Bladder microvascular endothelial cell (primary cell): ENCODE data around the gene DHRS9. TPM values are rescaled to one million over a fixed set of nuclear protein-coding genes. Genes with fewer than 3 reads are reported as not detected.

Experiments
- total RNA-seq: library from RNA; depleted of rRNA; stranded (reverse); fragments of >200 nt; gene quantifications from 2 replicates; pipeline ENCODE4 v1.2.3, GENCODE V29; 2014

DHRS9 gene
- total RNA-seq: 0.13 TPM in 1 of 2 replicates, not detected in the other

DNA sequence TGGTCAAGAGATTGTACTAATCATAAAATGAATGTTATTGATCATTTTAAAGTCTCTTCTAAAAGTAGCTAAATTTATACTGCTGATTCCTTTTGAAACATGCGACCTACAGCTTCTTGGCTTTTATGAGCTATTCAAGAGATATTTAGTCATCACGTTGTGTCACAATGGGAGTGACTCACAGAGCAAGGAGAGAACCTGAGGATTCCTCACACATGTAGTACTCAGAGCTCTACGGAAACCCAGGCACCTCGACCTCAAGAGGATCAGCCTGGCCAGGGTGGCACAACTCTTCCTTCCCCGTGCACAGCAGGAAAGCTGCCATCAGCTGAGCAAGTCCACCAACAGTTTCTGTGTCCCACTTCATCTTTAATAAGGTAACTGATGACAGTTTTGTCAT lies at the start of gene DHRS9:
TSS of gene DHRS9 (plus strand) at position 223 of the 400 bp plus-strand sequence. CDS start 12,019 bp downstream, outside the sequence.

DNA sequence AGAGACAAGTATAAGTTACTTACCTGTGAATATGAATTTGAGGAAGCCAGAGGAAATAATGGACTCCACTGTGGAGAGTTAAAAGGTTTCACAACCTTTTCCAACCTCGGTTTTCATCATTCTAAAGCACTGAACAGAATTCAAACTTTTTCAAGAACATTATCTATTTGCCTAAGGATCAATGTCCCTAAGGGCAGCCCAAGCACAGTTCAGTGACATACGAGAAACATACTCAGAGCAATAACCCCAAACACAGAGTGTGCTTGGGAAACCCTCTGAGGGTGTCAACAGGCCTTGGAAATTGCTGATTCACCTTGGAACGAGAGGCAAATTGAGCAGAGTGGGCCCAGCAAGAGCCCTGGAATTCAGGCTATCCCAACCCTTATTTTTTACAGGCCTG lies 38.2 kb upstream of the DHRS9 start, which contains the start of gene ABCB11:
TSS of gene ABCB11 (minus strand) at position 123 of the 400 bp plus-strand sequence. CDS start 13,199 bp downstream, outside the sequence.

Other genes starting within 250 kb of the DHRS9 start
- 3.0 and 5.0 TPM in 2 replicates for gene SPC25, start 179.1 kb upstream of the DHRS9 start, total RNA-seq
- gene G6PC2, start 168.3 kb upstream of the DHRS9 start, total RNA-seq: not detected in 2 replicates
- under 0.01 TPM in 2 replicates for gene ABCB11, start 38.2 kb upstream of the DHRS9 start, total RNA-seq